Upper lobe of left lung (tissue), 4 donors: ENCODE measurements around the gene RHBDF1.

Source experiments
- CTCF ChIP-seq, 6 experiments: fragments of 450-650 bp in 4 of 6; fragments of 200-600 bp in 2 of 6; sonication (generic) in 2 of 6; IDR thresholded peaks; one replicate each; pipeline ENCODE4 v1.5.1; 2016 to 2019; ENCODE audit warnings: antibody characterized with exemption in 6 of 6
- POLR2A ChIP-seq, 4 donors: fragments of 450-650 bp; IDR thresholded peaks; one replicate each; pipeline ENCODE4 v1.5.1; 2016 to 2017; ENCODE audit warnings: antibody characterized with exemption in 4 of 4, mild to moderate bottlenecking in 2 of 4
- POLR2AphosphoS5 ChIP-seq, 2 donors: sonication (generic); formaldehyde crosslinking; IDR thresholded peaks; one replicate each; pipeline ENCODE4 v1.5.1; 2017; ENCODE audit warnings: antibody characterized with exemption in 2 of 2

- no peak for TF ChIP-seq POLR2AphosphoS5 (IDR thresholded peaks at IDR 0.05)
- peak; percentile 92 to 99 (median 97) for TF ChIP-seq CTCF (IDR thresholded peaks at IDR 0.05)
- no peak for TF ChIP-seq POLR2A (IDR thresholded peaks at IDR 0.05)
These were observed 6.7 kb downstream of the RHBDF1 start for GRCh38 chr16:65745-66144.
